ENCODE data around the gene ROCK1. TPM values are rescaled to one million over a fixed set of nuclear protein-coding genes. Genes with fewer than 3 reads are reported as not detected.
A peak's percentile ranks its signal among the peaks of the same experiment; 100 is the strongest.

ROCK1 gene
- total RNA-seq (ENCODE audit: low replicate concordance) = 37.7 and 66.2 TPM in 2 replicates

DNA sequence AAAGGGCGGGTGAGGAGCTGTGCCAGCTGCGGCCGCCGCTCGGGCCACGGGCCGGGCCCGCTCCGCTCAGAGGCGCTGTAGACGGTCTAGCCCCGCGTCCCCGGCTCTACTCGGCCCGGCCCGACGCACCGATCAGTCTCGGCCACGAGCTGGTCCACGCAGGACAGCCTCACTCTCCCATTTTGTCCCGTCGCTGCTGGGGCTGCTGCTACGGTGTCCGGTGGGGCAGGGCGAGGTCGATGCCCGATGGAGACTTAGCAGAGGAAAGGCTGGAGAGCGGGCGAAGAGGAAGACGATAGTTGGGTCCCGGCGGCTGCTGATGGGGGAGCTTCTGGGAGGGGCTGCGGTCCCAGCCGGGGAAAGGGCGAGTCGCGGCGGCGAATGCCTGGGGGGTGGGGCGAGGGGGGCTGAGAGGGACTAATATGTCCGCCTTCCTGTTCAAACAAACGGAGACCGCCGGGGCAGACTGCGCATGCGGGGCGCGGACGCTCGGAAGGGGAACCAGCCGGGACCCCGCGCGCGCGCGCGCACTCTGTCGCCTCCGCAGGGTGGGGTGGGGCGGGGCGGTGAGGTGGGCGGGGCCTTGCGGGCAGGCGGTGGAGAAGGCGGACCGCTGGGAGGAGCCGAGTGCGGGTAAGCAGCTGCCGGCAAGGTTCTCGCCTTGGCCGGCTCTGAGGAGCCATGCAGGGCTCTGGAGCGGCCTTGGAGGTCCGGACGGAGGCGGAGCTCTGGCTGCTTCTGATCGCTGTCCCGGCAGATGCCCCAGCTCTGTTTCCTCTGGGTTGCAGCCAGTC, at the start of gene ROCK1:
Gene ROCK1, minus strand, starts transcription at position 468 of the 794 bp plus-strand sequence. CDS start 903 bp downstream, outside the sequence.
- H3K27me3 Mint-ChIP-seq (ENCODE audit: insufficient read depth, low read depth) = peaks cover 4% of the 10 kb centered on the region

DNA sequence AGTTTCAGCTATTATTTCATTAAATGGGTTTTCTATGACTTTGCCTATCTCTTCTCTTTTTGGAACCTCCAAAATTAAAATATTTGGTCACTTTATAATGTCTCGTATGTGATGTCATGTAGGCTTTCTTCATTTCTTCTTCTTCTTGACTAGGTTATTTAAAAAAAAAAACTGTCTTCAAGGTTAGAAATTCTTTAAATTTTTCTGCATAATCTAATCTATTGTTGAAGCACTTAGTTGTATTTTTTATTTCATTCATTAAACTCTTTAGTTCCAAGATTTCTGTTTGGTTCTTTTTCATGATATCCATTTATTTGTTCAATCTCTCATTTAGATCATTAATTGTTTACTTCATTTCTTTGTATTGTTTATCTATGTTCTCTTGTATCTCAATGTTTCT, 43.8 kb upstream of the ROCK1 start:
- H2AFZ ChIP-seq (replicated peaks) = no peak overlapping the region
- TF ChIP-seq EZH2 (IDR thresholded peaks at IDR 0.05) = no peak
- no peak for TF ChIP-seq EZH2phosphoT487 (IDR thresholded peaks at IDR 0.05)
- TF ChIP-seq, protein P1, sequence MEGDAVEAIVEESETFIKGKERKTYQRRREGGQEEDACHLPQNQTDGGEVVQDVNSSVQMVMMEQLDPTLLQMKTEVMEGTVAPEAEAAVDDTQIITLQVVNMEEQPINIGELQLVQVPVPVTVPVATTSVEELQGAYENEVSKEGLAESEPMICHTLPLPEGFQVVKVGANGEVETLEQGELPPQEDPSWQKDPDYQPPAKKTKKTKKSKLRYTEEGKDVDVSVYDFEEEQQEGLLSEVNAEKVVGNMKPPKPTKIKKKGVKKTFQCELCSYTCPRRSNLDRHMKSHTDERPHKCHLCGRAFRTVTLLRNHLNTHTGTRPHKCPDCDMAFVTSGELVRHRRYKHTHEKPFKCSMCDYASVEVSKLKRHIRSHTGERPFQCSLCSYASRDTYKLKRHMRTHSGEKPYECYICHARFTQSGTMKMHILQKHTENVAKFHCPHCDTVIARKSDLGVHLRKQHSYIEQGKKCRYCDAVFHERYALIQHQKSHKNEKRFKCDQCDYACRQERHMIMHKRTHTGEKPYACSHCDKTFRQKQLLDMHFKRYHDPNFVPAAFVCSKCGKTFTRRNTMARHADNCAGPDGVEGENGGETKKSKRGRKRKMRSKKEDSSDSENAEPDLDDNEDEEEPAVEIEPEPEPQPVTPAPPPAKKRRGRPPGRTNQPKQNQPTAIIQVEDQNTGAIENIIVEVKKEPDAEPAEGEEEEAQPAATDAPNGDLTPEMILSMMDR (IDR thresholded peaks at IDR 0.05) = no peak
- no peak overlapping the region for H3K4me3 Mint-ChIP-seq
- no peak overlapping the region for H3K27ac ChIP-seq
- H3K79me2 ChIP-seq (ENCODE audit: low read depth) = no peaks in the 10 kb centered on the region
- no peaks in the 10 kb centered on the region for H4K20me1 ChIP-seq (ENCODE audit: low read depth)
- H3K9ac ChIP-seq = no peak overlapping the region
- H3K36me3 ChIP-seq = no peaks in the 10 kb centered on the region
- no peaks in the 10 kb centered on the region for H3F3A ChIP-seq (ENCODE audit: low read depth)
- H3K27me3 ChIP-seq = no peaks in the 10 kb centered on the region
- H3K4me2 ChIP-seq = no peak overlapping the region
- peaks cover 2% of the 10 kb centered on the region for H3K27me3 Mint-ChIP-seq (ENCODE audit: insufficient read depth, low read depth)
- no peaks in the 10 kb centered on the region for H3K4me1 Mint-ChIP-seq
- H3K4me1 ChIP-seq = no peaks in the 10 kb centered on the region
- H3K36me3 Mint-ChIP-seq = peaks cover 4% of the 10 kb centered on the region
- H3K4me3 ChIP-seq = no peak overlapping the region
- no peak overlapping the region for H3K27ac Mint-ChIP-seq
- no peak for DNase-seq (ENCODE audit: low spot score)
- H3K9me3 Mint-ChIP-seq = peaks cover 25% of the 10 kb centered on the region
- H3K9me3 ChIP-seq (ENCODE audit: low read depth) = no peaks in the 10 kb centered on the region

More for the DNA sequence above, at the start of gene ROCK1:
- Histone ChIP-seq H3K9me3 (ENCODE audit: low read depth) (no peaks in the 10 kb centered on the region), H3K4me2 (peak within 1 kb of the TSS; percentile 96), H3K4me3 (peak within 1 kb of the TSS; percentile 80), H3K36me3 (no peaks in the 10 kb centered on the region), H3K79me2 (ENCODE audit: low read depth) (peaks cover 48% of the 10 kb centered on the region), H3K27me3 (peaks cover 19% of the 10 kb centered on the region), H3K27ac (peak within 1 kb of the TSS; percentile 82), H2AFZ (replicated peaks) (peak within 1 kb of the TSS; percentile 97), H3F3A (ENCODE audit: low read depth) (peaks cover 22% of the 10 kb centered on the region), H3K9ac (peak within 1 kb of the TSS; percentile 56), H3K4me1 (peaks cover 25% of the 10 kb centered on the region), H4K20me1 (ENCODE audit: low read depth) (peaks cover 41% of the 10 kb centered on the region)
- TF ChIP-seq EZH2phosphoT487 (IDR thresholded peaks at IDR 0.05) (no peak), EZH2 (IDR thresholded peaks at IDR 0.05) (no peak)
- TF ChIP-seq, protein P1 (IDR thresholded peaks at IDR 0.05) = no peak
- Mint-ChIP-seq H3K4me3 (no peak within 1 kb of the TSS), H3K9me3 (no peaks in the 10 kb centered on the region), H3K36me3 (peaks cover 5% of the 10 kb centered on the region), H3K4me1 (peaks cover 4% of the 10 kb centered on the region), H3K27ac (peak within 1 kb of the TSS; percentile 76)
- peak; percentile 98 for DNase-seq (ENCODE audit: low spot score)

- Mint-ChIP-seq H3K36me3 (no peaks in the 10 kb centered on the region), H3K9me3 (peaks cover 4% of the 10 kb centered on the region), H3K4me3 (no peak overlapping the region), H3K4me1 (no peaks in the 10 kb centered on the region), H3K27me3 (ENCODE audit: insufficient read depth, low read depth) (no peaks in the 10 kb centered on the region), H3K27ac (no peak overlapping the region)
- Histone ChIP-seq H3K36me3 (no peaks in the 10 kb centered on the region), H3K4me3 (no peak overlapping the region), H2AFZ (replicated peaks) (no peak overlapping the region), H3K27me3 (no peaks in the 10 kb centered on the region), H3K9ac (no peak overlapping the region), H3K4me1 (no peaks in the 10 kb centered on the region), H3F3A (ENCODE audit: low read depth) (no peaks in the 10 kb centered on the region), H3K27ac (no peak overlapping the region), H3K9me3 (ENCODE audit: low read depth) (no peaks in the 10 kb centered on the region), H4K20me1 (ENCODE audit: low read depth) (no peaks in the 10 kb centered on the region), H3K79me2 (ENCODE audit: low read depth) (no peaks in the 10 kb centered on the region), H3K4me2 (no peak overlapping the region)
- no peak for TF ChIP-seq EZH2 (IDR thresholded peaks at IDR 0.05)
- TF ChIP-seq EZH2phosphoT487 (IDR thresholded peaks at IDR 0.05) = no peak
- TF ChIP-seq, protein P1 (IDR thresholded peaks at IDR 0.05) = no peak
- DNase-seq (ENCODE audit: low spot score) = no peak
Observed at GRCh38 chr18:21146016-21146415, 34.4 kb upstream of the ROCK1 start.
